GM19468 (cell line): ENCODE data around the gene XAF1.
"Not testable (repeated sequence)": the region's sequence is repeated elsewhere in the genome, so short reads cannot be mapped to it uniquely, and the experiment has no call there.

Experiments
- ATAC-seq: cut with Tn5 transposase; IDR thresholded peaks from one replicate; pipeline ENCODE4 v1.9.1; 2021; ENCODE audit warnings: mild to moderate bottlenecking, moderate library complexity, moderate number of reproducible peaks; ENCODE audit not compliant: unreplicated experiment; ENCODE audit errors: extremely low read depth

XAF1 gene, protein sequence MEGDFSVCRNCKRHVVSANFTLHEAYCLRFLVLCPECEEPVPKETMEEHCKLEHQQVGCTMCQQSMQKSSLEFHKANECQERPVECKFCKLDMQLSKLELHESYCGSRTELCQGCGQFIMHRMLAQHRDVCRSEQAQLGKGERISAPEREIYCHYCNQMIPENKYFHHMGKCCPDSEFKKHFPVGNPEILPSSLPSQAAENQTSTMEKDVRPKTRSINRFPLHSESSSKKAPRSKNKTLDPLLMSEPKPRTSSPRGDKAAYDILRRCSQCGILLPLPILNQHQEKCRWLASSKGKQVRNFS

DNA sequence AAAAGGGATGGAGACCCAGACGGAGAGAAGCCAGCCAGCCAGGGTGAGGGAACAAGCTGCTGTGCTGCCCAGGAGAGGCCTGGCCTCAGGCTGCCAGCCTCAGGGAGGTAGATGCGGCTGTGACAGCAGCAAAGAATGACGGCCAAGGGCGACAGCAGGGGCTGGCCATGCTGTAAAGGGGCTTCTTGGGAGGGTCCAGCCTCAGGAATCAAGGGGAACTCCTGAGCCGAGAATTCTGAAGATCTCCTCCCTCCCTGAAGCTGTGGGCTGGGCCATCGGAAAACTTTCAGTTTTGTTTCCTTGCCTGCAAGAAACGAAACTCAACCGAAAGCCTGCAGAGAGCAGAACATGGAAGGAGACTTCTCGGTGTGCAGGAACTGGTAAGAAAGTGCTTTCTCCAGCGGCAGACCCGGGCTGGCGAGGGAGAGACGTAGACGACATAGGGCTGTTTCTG lies at the start of gene XAF1:
Gene XAF1 (plus strand): TSS at position 316 of the 454 bp plus-strand sequence. CDS start 33 bp downstream, at position 349.
- ATAC-seq, result peak; percentile 31

DNA sequence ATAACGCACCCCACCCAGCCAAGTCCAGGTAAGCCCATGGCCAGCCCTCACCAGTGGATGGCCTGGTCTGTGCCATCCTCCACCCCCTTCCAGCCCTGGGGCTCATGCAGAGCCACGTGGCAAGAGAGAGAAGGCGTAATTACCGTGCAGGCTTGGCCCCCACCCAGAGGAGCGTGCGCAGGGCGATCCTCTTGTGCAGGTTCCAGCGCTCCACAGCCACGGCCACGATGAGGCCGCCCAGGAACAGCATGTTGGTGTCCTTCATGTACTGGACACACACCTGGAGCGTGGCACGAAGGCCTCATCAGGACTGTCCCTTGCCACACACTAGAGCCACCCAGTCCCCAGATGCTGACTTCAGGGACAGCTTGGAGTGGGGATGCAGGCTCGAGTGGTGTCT lies 49.3 kb upstream of the XAF1 start:
- ATAC-seq, result no peak

DNA sequence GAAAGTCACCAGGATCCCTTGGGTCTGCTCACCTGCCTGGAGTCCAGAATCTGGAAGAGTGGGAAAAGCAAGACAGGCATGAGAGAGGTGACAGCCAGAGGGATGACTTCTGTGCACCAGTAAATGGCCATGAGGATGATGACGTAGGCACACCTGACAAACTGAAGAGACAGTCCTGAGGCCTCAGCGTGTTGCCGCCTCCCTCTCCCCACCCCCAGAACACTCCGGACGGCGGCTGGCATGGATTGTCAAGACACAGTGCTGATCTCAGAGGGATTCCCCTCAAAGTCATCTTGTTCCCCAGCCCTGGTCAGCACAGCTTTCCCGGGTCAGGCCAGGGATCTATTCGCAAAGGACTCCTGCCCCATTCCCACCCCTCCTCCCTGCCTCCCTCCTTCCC lies 48.9 kb upstream of the XAF1 start:
- ATAC-seq, result no peak

DNA sequence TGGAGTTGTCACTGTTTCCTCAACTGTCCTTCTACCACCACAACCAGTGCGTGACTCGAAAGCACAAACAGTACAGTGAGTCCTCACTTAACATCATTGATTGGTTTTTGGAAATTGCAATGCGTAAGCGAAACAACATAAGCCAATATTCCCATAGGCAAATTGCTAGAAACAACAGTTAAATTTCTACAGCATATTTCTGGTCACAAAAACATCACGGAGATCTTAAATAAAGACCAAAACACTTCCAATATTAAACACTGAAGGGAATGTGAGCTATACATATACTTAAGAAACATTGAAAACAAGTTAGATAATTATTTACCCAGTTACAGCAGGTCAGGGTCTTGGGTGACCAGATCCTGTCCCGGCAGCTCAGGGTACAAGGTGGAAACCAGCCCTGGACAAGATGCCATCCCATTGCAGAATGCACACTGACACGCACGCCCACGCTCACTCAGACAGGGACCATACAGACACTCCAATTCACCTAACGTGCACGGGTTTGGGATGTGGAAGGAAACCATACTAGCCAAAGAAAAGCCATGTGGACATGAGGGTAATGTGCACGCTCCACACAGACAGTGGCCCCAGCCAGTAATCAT lies 47.4 kb upstream of the XAF1 start:
- ATAC-seq, result no peak

DNA sequence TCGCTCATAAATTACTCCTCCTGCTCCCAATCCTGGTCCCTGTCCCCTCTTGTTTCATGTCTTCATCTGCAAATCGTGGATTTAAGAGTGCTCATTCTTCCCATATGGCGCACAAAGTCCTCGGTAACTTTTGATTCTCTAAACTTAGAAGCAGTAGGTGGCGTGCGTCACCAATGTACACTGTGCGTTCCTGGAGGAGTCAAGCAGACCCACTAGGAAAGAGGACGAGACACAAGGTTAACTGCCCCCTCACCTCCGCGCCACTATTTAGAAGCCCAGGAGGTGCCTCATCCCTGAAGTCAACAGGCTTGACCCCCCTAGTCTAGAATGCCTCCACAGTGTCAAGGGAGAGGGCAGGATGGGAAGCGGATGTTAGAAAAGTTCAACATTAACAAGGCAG lies 45.5 kb upstream of the XAF1 start:
- ATAC-seq, result no peak

DNA sequence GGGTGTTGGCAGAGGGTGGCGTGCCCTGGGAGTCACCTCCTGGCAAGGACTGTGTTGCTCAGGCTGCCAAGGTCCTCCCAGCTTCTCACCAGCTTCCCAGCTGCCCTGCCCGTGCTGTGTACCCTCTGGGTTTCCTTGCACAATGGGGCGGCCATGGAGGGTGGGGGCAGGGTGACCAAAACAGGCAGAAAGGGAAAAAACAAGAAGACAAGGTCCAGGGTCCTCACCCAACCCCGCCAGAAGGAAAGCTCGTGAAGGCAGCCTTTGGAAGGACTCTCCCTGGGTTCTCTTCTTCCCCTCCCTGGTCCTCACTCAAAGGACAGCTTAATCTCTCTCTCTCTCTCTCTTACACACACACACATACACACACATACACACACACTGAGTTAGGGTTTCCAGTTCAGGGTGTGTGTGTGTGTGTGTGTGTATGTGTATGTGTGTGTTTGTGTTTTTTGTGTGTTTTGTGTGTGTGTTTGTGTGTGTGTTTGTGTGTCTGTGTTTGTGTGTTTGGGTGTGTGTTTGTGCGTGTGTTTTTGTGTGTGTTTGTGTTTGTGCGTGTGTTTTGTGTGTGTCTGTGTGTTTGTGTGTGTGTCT lies 44.7 kb upstream of the XAF1 start:
- no peak for ATAC-seq

DNA sequence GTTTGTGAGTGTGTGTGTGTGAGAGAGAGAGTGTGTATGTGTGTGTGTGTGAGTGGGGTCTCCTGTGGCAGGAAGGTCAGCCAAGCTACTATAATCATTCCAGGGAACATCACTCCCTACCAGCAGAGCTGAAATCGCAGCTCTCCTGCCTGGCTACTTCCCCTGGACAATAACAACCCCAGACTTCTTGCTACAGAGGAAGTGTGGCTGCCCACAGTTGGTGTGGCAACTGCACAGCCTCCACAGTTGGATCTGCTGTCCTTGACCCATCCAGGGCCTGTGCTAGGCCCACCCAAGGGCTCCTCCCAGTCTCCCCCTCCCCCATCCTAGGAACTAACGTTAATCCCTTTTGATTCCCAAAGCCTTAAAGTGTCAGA lies 44.2 kb upstream of the XAF1 start:
- ATAC-seq, result no peak

DNA sequence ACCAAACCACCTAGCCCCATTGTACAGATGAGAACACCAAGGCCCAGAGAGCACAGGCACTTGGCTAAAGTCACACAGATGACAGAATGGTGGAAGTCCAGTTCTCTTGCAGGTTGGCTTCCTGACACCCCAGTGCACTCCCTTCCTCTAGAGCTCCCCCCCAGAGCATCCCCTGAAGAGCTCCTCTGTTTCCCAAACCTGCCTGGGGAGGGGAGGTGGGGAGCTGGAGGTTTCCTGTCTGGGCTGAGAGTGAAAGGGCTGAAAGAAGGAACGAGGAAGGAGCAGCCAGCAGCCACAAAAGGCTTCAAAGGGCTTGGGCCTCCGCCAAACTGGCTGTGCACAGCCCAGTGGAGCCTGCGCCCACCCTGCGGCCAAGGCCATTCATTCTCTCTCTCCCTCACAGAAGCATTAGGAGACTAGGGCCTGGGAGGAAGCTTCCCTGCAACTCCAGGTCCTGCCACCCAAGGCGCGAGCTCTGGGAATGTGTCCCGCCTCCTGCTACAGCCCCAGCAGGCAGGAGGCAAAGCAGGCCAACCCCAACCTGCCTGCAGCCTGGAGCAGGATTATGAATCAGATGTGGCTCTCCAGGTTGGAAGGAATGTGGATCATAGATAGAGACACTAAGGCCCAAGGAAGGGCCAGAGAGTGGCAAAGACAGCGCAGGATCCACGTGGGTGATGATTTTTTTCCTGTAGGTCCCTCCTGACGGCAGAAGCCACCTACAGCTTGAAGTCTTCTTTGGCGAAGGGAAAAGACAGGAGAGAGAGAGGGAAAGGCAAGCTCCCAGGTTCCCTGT lies 43.6 kb upstream of the XAF1 start:
- no peak for ATAC-seq

DNA sequence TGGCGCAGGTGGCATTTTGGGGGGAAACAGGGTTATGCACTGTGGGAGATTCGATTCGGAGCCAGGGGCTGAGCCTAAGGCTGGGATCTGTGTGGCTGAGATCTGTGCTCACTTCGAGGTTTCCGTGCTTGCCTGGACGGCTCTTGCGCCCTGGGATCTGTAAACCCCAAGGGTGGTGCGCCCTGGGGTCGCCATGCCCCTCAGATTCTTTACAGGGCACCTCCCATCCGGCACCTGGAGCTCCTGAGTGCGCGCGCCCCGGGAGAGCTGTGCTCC lies 43.1 kb upstream of the XAF1 start:
- no peak for ATAC-seq

DNA sequence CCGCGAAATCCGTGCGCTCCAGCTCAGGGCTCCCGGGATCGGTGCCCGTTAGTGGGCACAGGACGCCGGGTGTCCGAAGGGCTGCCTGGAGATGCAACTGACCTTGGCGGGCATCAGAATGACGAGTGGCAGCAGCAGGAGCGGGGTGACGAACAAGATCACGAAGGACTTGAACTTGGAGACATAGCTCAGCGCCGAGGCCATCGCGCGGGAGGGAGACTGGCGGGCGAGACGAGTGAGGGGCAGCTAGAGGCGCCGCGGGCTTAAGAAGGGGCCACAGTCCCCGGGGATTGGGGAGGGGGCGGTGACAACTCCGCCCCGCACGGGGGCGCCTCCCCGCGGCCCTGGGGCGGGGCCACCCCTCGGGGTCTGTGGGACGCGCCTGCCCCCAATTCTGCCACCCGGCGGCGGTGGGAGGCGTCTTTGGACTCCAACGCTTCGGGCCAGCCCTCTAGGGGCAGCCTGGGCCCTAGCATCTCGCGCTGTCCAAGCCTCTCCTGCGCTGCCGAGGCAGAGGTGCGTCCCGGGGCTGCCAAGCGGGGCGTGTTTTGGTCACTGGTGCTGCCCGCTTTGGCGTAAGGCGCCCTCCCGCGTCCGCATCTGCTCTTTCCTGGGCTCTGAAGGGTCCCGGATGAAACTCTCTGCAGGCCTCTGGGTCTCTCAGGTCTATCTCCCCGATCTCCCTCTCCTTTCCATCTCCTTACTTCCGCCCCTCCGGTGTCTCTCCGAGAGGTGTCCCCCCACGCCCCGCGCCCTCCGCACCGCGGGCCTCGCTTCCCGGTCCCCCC lies 42.5 kb upstream of the XAF1 start, which contains the start of gene SLC13A5:
Gene SLC13A5 (minus strand): TSS at position 240 of the 788 bp plus-strand sequence. CDS start 36 bp downstream, at position 204.
- no peak for ATAC-seq

DNA sequence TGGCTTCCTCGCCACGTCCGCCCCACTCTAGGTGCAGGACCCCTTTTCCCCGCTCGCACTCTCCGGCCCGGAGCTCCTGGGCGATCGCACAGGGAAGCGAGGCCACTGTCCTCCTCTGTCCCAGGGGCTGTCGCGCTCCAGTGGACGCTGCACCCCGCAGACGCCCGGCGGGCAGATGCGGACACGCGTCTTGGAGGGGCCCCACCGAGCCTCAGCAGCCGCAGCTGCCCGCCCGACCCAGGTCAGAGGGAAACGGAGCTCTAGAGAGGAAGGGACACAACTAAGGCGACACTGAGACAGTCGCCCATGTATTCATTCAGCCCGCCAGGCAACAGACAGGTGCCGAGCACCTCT lies 42.0 kb upstream of the XAF1 start:
- ATAC-seq, result no peak

DNA sequence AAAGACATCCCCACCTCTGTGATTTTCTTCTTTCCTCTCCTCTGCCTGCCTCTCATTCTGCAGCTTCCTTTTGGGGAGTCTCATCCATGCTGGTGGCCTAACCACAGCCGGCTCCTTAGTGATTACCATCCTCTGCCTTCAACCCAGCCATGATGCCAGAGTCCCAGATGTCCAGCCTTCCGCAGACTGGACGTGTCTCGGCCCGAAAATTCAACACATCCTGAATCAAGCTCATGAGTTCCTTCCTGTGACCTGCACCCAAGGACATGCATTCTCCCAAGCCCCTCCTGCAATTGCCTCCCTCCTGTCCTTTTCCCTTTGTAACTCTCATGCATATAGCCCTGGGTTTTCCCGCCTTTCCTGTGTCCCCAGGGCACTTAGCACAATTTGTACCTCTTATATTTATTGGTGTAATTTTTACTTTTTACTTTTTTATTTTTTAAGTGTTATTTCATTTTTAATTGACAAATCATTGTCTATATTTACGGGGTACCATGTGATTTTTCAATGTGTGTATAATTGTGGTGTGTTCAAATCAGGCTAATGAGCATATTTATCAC lies 41.5 kb upstream of the XAF1 start:
- ATAC-seq, result no peak

DNA sequence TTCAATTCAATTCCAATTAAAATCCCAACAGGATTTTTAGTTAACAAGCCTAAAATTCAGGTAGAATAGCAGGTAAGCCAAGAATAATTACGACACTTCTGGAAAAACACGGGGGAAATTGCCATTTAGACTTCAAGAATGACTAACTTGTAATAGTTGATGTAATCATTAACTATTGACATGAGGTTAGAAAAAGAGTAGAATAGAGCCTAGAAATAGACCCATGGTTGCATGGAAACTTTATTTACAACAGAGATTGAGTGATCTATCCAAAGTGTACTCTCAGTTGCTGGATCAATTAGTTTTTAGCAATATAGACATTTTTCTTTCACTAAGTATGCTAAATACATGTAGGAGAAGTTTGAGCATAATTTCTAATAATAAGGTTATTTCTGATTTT lies 39.1 kb upstream of the XAF1 start:
- no peak for ATAC-seq

DNA sequence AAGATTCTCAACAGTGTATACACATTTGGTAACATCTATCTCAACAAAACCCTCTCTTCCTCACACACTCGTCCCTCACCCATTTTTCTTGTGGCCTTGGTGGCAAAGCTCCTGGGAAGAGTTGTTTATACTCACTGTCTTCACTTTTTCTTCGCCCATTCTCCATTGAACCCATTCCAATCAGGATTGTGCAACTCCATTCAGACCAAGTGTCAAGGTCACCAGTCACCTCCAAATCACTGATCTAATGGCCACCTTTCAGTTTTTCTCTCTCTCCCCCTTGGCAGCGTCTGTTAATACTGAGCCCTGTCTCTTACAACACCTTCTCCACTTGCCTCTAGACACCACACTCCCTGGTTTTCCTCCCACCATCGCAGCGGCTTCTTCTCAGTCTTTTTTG lies 34.1 kb upstream of the XAF1 start:
- no peak for ATAC-seq

DNA sequence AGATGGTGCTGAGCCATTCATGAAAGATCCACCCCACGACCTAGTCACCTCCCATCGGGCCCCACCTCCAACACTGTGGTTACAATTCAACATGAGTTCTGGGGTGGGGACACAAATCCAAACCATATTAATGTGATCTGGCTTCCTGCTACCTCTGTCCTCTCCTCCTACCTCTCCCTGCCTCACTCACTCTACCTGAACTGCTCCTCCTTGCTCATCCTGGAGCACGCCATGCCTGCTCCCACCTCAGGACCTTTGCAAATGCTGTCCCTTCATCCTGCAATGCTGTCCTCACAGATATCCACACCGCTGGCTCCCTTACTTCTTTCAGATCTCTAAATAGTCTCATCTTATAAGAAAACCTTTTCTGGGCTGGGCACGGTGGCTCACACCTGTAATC lies 31.8 kb upstream of the XAF1 start:
- no peak for ATAC-seq

DNA sequence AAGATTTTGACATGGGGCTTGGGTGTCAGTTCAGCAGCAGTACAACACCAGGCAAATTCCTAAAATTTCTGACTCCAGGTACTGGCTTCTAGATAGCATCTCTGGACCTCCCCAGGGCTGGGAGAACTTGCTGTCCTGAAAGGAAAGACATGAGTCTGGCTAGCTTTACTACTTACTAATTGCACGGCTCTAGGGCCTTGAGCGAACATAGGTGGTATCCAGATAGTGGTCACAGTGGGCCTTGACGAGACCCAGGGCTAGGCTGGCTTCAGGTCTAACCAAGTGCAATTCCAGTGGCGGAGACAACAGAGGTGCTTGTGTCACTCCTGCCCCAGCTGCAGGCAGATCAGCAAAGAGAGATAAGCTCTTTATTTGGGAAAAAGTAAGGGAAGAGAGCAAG lies 26.3 kb upstream of the XAF1 start:
- ATAC-seq, result no peak

DNA sequence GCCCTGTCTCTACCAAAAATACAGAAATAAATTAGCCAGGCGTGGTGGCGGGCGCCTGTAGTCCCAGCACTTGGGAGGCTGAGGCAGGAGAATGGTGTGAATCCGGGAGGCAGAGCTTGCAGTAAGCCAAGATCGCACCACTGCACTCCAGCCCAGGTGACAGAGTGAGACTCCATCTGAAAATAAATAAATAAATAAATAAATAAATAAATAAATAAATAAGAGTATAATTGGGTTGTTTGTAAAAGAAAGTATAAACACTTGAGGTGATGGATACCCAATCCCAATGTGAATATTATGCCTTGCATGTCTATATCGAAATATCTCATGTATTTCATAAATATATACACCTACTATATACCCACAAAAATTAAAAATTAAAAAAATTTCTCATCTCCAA lies 9.2 kb upstream of the XAF1 start:
- ATAC-seq, result not testable (repeated sequence)

DNA sequence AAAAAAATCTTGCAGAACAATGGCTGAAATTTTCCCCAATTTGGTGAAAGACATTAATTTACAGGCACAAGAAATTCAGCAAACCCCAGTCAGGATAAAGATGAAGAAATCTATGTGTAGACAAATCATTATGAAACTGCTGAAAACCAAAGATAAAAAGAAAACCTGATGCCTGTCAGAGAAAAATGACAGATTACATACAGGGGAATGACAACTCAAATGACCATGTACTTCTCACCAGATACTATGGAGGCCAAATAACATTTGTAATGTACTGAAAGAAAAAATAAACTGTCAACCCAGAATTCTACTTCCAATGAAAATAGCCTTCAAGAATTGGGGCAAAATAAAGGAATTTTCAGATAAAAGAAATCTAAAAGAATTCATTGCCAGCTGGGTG lies 7.2 kb upstream of the XAF1 start:
- no peak for ATAC-seq

DNA sequence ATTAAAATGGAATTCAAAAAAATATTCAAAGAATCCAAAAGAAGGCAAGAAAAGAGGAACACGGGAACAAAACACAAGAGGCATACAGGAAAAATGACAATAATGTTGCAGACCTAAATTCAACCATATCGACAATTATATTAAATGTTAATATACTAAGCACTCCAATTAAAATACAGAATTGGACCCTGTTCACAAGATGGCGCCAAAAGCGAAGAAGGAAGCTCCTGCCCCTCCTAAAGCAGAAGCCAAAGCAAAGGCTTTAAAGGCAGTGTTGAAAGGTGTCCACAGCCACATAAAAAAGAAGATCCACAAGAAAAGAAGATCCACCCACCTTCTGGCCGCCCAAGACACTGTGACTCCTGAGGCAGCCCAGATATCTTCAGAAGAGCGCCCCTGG lies 6.3 kb upstream of the XAF1 start:
- ATAC-seq, result no peak
